H1 (cell line): ENCODE measurements around the gene HPD.

Experiments used
- EP300 ChIP-seq, 2 experiments: IDR thresholded peaks; 1 replicate in 1 of 2; 2 replicates in 1 of 2; pipeline ENCODE4 v1.6.1; 2011 to 2012; ENCODE audit warnings: low read depth in 2 of 2, low read length in 2 of 2, mild to moderate bottlenecking in 2 of 2, borderline replicate concordance in 1 of 2, inconsistent platforms in 1 of 2, moderate library complexity in 1 of 2
- FOSL1 ChIP-seq: IDR thresholded peaks from 2 replicates; pipeline ENCODE4 v1.6.1; 2011; ENCODE audit warnings: mild to moderate bottlenecking, low read depth, low read length, moderate library complexity; ENCODE audit not compliant: insufficient read depth
- HDAC2 ChIP-seq, 2 experiments: fragments of 300-600 bp in 1 of 2; sonication (generic) in 1 of 2; IDR thresholded peaks; 2 replicates each; pipeline ENCODE4 v1.6.1; 2011 to 2012; ENCODE audit warnings: low read depth in 2 of 2, low read length in 2 of 2, mild to moderate bottlenecking in 2 of 2, moderate library complexity in 2 of 2, borderline replicate concordance in 1 of 2, inconsistent platforms in 1 of 2
- KDM5A ChIP-seq: fragments of 200-600 bp; IDR thresholded peaks from 2 replicates; pipeline ENCODE4 v1.7.1; 2012; ENCODE audit warnings: mild to moderate bottlenecking, low read length, inconsistent platforms, mixed read lengths
- POLR2A ChIP-seq, 2 experiments: IDR thresholded peaks; 1 replicate in 1 of 2; 2 replicates in 1 of 2; pipeline ENCODE4 v1.6.1; 2011; ENCODE audit warnings: low read depth in 2 of 2, low read length in 2 of 2, mild to moderate bottlenecking in 2 of 2; ENCODE audit errors: control extremely low read depth in 1 of 2
- RAD21 ChIP-seq, 2 experiments: IDR thresholded peaks in 1 of 2; conservative IDR thresholded peaks in 1 of 2; 2 replicates each; pipeline ENCODE4 v1.6.1; 2011; ENCODE audit warnings: low read depth in 2 of 2, low read length in 2 of 2, improper control_type of control experiment in 1 of 2, inconsistent platforms in 1 of 2, mild to moderate bottlenecking in 1 of 2, moderate library complexity in 1 of 2
- TAF1 ChIP-seq: IDR thresholded peaks from 2 replicates; pipeline ENCODE4 v1.6.1; 2011; ENCODE audit warnings: mild to moderate bottlenecking, low read depth, low read length
- TEAD4 ChIP-seq: IDR thresholded peaks from 2 replicates; pipeline ENCODE4 v1.6.1; 2012; ENCODE audit warnings: low read depth, low read length, inconsistent platforms, mixed read lengths
- TF ChIP-seq, protein P1 (sequence below), 3 experiments: IDR thresholded peaks; 1 replicate in 2 of 3; 2 replicates in 1 of 3; pipeline versions ENCODE4 v1.5.1 to v1.6.1; 2011; ENCODE audit warnings: low read length in 3 of 3, mild to moderate bottlenecking in 3 of 3, inconsistent platforms in 2 of 3, low read depth in 1 of 3, moderate library complexity in 1 of 3; ENCODE audit not compliant: insufficient read depth in 1 of 3; ENCODE audit errors: control extremely low read depth in 1 of 3

DNA sequence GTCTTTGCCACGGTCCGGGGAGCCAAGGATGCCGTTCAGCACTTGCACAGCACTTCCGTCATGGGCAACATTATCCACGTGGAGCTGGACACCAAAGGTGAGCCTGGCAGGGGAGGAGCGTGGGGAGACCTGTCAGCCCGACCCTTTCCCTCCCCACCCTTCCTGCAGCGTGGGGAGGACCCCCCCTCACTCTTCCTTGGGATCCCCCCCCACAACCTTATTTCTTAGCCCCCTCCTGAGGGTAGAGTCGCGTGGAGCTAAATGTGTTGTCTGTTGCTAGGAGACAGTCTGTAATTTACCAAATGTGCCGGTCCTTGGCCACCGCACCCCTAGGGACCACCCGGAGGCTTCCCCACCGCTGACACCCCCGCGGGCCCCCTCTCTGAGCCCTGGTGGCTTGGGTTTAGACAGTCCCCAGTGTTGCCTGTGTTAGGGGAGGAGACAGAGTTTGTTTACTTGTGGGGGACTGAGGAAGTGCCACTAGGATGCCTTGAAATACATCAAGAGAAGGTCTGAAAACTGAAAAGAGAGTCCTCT is 52.6 kb downstream of the HPD start:
- TF ChIP-seq TAF1 (no peak), HDAC2 (IDR thresholded peaks at IDR 0.05; ENCODE audit: borderline replicate concordance in 1 of 2, low read depth in 2 of 2, low read length in 2 of 2) (no peak), TEAD4 (no peak), FOSL1 (no peak), POLR2A (IDR thresholded peaks at IDR 0.05; ENCODE audit: control extremely low read depth in 1 of 2, low read depth in 2 of 2, low read length in 2 of 2) (no peak), KDM5A (no peak), RAD21 (IDR thresholded peaks at IDR 0.05 in 1 of 2, conservative IDR thresholded peaks at IDR 0.05 in 1 of 2; ENCODE audit: low read depth in 2 of 2, low read length in 2 of 2) (no peak), EP300 (IDR thresholded peaks at IDR 0.05; ENCODE audit: borderline replicate concordance in 1 of 2, low read depth in 2 of 2, low read length in 2 of 2) (no peak)
- TF ChIP-seq, protein P1, sequence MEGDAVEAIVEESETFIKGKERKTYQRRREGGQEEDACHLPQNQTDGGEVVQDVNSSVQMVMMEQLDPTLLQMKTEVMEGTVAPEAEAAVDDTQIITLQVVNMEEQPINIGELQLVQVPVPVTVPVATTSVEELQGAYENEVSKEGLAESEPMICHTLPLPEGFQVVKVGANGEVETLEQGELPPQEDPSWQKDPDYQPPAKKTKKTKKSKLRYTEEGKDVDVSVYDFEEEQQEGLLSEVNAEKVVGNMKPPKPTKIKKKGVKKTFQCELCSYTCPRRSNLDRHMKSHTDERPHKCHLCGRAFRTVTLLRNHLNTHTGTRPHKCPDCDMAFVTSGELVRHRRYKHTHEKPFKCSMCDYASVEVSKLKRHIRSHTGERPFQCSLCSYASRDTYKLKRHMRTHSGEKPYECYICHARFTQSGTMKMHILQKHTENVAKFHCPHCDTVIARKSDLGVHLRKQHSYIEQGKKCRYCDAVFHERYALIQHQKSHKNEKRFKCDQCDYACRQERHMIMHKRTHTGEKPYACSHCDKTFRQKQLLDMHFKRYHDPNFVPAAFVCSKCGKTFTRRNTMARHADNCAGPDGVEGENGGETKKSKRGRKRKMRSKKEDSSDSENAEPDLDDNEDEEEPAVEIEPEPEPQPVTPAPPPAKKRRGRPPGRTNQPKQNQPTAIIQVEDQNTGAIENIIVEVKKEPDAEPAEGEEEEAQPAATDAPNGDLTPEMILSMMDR (IDR thresholded peaks at IDR 0.05; ENCODE audit: control extremely low read depth in 1 of 3, insufficient read depth in 1 of 3, low read depth in 1 of 3, low read length in 3 of 3), result no peak
